ENCODE results near the gene ALDH1A2.

GRCh38 chr15:58026051-58026450, 39.5 kb downstream of the ALDH1A2 start:
- TF ChIP-seq CTCF (conservative IDR thresholded peaks at IDR 0.05 in 1 of 2, IDR thresholded peaks at IDR 0.05 in 1 of 2; ENCODE audit: extremely low read depth in 1 of 2, insufficient read depth in 1 of 2, low read depth in 1 of 2, low read length in 2 of 2) = no peak
- no peak for TF ChIP-seq EZH2 (IDR thresholded peaks at IDR 0.05; ENCODE audit: borderline replicate concordance, low read length)

Data from mammary epithelial cell (primary cell).